Camera-type eye (tissue), 1 donor: ENCODE results near the gene SYNJ2BP. TPM values are rescaled to one million over a fixed set of nuclear protein-coding genes. Genes with fewer than 3 reads are reported as not detected.

ENCODE experiments used
- total RNA-seq: library from RNA; depleted of rRNA; stranded (reverse); fragments of >200 nt; gene quantifications from one replicate; pipeline ENCODE4 v1.2.3, GENCODE V29; 2014

The SYNJ2BP gene, protein sequence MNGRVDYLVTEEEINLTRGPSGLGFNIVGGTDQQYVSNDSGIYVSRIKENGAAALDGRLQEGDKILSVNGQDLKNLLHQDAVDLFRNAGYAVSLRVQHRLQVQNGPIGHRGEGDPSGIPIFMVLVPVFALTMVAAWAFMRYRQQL
- 33.1 TPM for total RNA-seq

DNA sequence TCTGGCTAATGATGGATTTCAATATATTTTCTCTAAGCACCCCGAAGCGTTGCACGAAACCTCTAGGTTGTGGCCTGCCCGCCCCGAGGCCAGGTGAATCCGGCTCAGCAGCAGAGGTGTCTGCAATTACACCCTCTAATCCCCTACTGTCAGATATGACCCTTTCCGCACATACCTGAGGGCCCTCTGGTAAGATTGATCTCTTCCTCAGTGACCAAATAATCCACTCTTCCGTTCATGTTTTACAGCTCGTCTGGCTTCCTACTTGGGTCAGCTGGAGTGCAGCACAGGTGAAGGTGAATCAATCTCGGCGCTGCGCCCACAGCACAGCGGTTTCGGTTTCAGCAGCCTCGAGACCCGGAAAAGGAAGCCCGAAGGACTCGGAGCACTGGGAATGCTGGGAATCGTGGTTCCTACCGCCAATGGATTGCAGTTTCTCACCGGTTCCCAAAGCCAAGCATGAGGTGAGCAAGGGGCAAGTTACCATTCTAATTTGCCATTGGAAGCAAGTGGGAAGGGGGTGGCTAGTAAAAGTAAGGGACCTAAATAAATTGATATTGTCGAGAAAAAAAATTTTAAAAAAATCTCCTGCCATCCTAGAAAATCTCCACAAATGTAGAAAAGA lies at the start of gene SYNJ2BP:
Gene SYNJ2BP (minus strand): TSS at position 366 of the 625 bp plus-strand sequence. CDS start 127 bp downstream, at position 239.

DNA sequence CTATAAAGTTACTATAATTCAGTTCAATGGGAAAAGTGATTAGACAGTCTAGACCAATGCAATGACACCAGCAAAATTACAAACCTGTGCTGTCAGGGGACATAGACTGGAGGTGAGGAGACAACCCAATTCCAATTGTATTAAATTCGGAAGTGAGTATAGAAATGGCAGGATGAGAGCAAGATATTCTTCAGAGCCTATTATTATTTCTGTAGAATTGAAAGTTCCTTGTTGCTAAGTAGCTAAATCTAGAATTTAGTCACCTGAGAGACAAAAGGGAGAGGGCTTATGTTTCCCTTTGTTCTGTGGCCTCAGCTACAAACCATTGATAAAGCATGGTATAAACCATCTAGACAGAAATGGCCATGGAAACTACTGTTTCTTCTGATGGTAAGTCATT lies 35.0 kb upstream of the SYNJ2BP start, which contains the start of gene ADAM21:
Gene ADAM21 (plus strand): TSS at position 301 of the 400 bp plus-strand sequence. CDS start 5,326 bp downstream, outside the sequence.

Other genes with a start within 250 kb of the SYNJ2BP start
- gene SLC8A3, start 228.1 kb downstream of the SYNJ2BP start, total RNA-seq, result 12.2 TPM
- 33.7 TPM for gene COX16, start 57.4 kb downstream of the SYNJ2BP start, total RNA-seq
- not detected for gene ADAM21, start 35.1 kb upstream of the SYNJ2BP start, total RNA-seq
- 4.0 TPM for gene ADAM20, start 117.9 kb upstream of the SYNJ2BP start, total RNA-seq
- 93.9 TPM for gene MED6, start 183.6 kb upstream of the SYNJ2BP start, total RNA-seq
- 8.9 TPM for gene TTC9, start 224.8 kb upstream of the SYNJ2BP start, total RNA-seq